T-helper 17 cell (primary cell): Measurements from ENCODE around the gene ARF1. TPM values are rescaled to one million over a fixed set of nuclear protein-coding genes. Genes with fewer than 3 reads are reported as not detected.

Source experiments
- ATAC-seq: fragments of 150-1000 bp; cut with Tn5 transposase; 2 replicates; pipeline ENCODE4 v1.10.0; 2021; ENCODE audit warnings: mild to moderate bottlenecking, moderate library complexity
- DNase-seq, 3 donors: peaks; one replicate each; pipeline versions ENCODE4 v3.0.0 to v3.0.0-alpha.2; 2020 to 2021
- H3K9me3 ChIP-seq: one replicate; pipeline ENCODE4 v1.7.0; 2013; ENCODE audit warnings: low read length, mild to moderate bottlenecking; ENCODE audit not compliant: control insufficient read depth, poor library complexity, severe bottlenecking
- H3K27ac Mint-ChIP-seq: one replicate; pipeline ENCODE4 v1.8.0; 2022; ENCODE audit warnings: mild to moderate bottlenecking, moderate library complexity, mixed read lengths
- H3K27me3 Mint-ChIP-seq: one replicate; pipeline ENCODE4 v1.8.0; 2022; ENCODE audit warnings: mixed read lengths
- H3K36me3 Mint-ChIP-seq: one replicate; pipeline ENCODE4 v1.8.0; 2022; ENCODE audit warnings: low read depth, mixed read lengths
- H3K4me1 Mint-ChIP-seq: one replicate; pipeline ENCODE4 v1.8.0; 2022; ENCODE audit warnings: mild to moderate bottlenecking, mixed read lengths
- H3K4me3 Mint-ChIP-seq: one replicate; pipeline ENCODE4 v1.8.0; 2022; ENCODE audit warnings: mild to moderate bottlenecking, moderate library complexity, mixed read lengths
- total RNA-seq, 4 donors: library from RNA in 2 of 4; stranded (reverse) in 2 of 4; gene quantifications; one replicate each; pipeline ENCODE4 v1.2.3 and lab custom pipeline; 2022 to 2026

The ARF1 gene
- total RNA-seq, 2 donors from 2014 or later: 325 to 382 TPM

DNA sequence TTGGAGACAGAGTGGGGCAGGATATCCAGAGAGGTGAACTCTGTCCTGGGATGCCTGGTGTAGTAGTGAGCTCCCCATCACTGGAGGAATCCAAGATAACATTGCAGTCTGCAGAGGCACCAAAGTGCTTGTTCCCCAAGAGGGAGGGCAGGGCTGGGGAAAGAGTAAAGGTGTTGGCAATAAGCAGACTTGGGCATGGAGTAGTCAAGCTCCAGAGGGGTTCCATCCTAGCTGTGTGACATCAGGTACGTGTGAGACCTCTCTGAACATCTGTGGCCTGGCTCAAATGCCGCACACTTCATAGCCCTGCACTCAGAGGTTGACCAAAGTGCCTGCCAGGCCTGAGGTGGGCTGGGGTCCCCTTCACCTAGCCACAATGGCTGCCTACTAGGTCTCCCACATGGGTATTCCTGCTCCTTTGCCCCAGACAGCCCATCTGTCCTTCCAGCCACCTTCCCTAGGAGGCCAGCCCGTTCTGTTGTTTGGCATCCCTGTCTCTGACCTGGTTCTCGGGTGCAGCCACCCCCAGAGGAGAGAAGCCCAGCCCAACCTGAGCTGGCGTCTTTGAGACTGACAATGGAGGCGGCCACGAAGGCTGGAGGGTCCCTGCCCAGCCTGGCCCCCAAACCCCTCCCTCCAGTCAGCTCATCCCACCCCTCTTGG, 2.8 kb upstream of the ARF1 start:
- no peak for DNase-seq
- H3K27ac Mint-ChIP-seq: peak overlapping the region; percentile 24

DNA sequence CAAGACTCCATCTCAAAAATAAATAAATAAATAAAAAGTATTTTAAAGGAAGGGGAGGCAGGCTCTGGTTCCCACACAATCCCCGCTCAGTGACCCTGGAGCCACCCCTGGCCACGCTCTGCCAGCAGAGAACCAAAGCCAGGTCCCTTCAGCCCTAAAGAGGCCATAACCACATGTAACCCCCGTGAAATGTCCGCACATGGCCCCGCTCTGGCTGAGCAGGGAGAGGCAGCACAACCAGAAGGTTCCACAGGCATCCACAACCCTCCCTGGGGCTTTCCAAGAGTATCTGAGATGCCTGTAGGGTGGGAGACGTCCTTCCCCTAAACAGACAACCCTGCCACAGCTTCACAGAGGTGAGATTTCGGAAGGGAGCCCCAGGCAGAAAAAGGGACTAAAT, 1.4 kb upstream of the ARF1 start:
- ATAC-seq (no peak), DNase-seq (no peak)
- H3K36me3 Mint-ChIP-seq: no peaks in the 10 kb centered on the region
- peak overlapping the region; percentile 67 for H3K27ac Mint-ChIP-seq
- no peaks in the 10 kb centered on the region for H3K9me3 ChIP-seq
- H3K4me1 Mint-ChIP-seq: peaks cover 41% of the 10 kb centered on the region
- peak overlapping the region; percentile 95 for H3K4me3 Mint-ChIP-seq
- H3K27me3 Mint-ChIP-seq: no peaks in the 10 kb centered on the region

More for the DNA sequence above, 2.8 kb upstream of the ARF1 start:
- Mint-ChIP-seq H3K27me3 (no peaks in the 10 kb centered on the region), H3K4me3 (no peak overlapping the region), H3K36me3 (no peaks in the 10 kb centered on the region), H3K4me1 (peaks cover 30% of the 10 kb centered on the region)
- no peaks in the 10 kb centered on the region for H3K9me3 ChIP-seq
- ATAC-seq: no peak

DNA sequence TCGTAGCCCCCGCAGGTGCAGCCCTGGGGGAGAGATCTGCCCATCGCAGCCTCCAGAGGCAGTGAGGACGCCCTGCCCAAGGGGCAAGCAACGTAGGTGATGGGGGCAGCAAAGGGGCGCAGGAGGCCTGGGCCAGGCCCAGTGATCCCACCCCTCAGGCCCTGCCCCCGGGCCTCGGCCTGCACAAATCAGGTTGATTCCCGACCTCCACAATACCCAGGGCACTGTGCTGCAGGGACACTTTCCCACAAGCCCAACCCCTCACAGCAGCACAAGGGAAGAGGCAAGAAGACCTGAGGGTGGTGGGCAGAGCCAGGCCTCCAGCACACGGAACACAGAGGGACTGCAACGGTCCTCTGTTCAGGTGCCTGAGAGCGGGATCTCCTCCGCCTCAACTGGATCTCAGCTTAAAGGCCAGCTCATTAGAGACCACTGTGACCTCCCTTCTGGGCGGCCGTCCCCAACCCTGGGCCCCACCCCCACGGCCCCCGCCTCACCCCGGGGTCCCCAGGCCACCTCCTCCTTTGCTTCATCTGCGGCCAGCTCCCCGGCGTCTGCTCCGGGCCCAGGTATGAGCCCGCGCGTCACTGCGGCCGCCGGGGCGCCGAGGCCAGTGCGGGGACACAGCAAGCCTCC, 812 bp upstream of the ARF1 start:
- no peaks in the 10 kb centered on the region for H3K36me3 Mint-ChIP-seq
- H3K27ac Mint-ChIP-seq: peak overlapping the region; percentile 94
- H3K4me1 Mint-ChIP-seq: peaks cover 45% of the 10 kb centered on the region
- H3K9me3 ChIP-seq: no peaks in the 10 kb centered on the region
- ATAC-seq (no peak), DNase-seq (no peak)
- no peaks in the 10 kb centered on the region for H3K27me3 Mint-ChIP-seq
- H3K4me3 Mint-ChIP-seq: peak overlapping the region; percentile 95

DNA sequence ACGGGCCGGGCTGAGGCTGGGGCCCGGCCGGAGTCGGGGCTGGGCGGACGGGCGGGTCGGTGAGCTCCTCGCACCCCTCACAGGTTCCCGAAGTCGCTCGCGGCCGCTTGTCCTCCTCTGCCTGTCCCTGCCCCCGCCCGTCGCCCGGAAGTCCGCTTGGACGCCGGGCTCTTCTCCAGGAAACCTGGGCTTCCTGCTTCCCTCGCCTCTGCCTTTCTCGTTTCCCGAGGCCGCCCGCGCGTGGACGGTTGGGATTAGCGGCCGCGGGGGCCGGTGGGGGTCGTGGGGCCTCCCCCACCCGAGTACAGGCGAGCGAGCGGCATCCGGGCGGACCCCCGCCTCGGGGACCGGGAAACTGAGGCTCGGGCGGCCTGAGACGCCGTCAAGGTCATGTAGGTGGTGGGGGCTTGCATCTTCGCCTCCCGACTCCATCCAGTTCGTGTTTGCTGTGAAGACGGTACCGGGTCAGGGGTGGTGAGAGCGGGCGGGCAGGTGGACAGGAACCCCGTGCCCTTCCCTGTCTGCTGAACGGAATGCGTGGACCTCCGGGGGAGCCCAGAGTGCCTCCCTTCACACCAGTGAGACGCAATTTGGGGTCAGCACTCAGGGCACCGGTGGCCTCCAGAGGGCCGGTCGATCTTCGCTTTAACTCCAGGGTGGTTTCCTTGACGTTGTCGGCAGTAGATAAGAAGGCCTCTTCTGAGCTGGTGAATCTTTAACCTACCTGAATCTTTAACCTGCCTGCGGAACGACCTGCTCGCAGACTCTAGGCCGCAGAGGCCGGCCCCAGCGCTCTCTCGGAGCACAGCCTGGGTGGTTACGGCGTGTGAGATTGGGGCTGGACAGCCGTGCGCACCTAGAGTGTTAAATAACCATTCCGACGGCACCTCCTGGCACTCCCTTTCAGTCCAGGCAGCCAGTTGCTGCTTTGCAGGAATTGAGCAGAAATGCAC, 686 bp downstream of the ARF1 start:
- H3K9me3 ChIP-seq: no peaks in the 10 kb centered on the region
- no peaks in the 10 kb centered on the region for H3K27me3 Mint-ChIP-seq
- DNase-seq: peak in 2 of 3 donors; percentile 29 to 40
- no peaks in the 10 kb centered on the region for H3K36me3 Mint-ChIP-seq
- ATAC-seq: peak; percentile 14
- peak overlapping the region; percentile 94 for H3K27ac Mint-ChIP-seq
- H3K4me3 Mint-ChIP-seq: peak overlapping the region; percentile 95
- peaks cover 49% of the 10 kb centered on the region for H3K4me1 Mint-ChIP-seq

DNA sequence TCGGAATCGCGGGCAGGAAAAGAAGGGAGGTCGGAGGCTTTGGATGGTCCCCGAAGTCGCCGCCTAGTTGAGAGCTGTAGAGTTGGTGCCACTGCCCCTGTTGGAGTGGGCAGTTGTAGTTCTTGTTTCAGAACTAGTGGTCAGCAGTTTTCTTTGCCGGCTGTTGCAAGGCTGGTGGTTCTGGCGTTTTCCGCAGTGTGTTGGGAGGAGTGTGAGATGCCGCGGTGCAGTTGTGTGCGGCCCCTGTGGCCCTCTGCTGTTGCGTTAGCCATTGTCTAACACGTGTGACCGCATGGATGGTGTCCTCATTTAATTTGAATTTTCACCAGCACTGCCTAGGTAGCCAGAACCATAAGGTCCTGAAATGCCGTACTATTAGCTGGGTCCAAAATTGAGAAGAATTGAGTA, 1.4 kb downstream of the ARF1 start:
- Mint-ChIP-seq H3K36me3 (no peaks in the 10 kb centered on the region), H3K4me1 (peaks cover 54% of the 10 kb centered on the region), H3K27ac (peak overlapping the region; percentile 94), H3K4me3 (peak overlapping the region; percentile 95), H3K27me3 (no peaks in the 10 kb centered on the region)
- DNase-seq: no peak
- ATAC-seq: no peak
- H3K9me3 ChIP-seq: no peaks in the 10 kb centered on the region

DNA sequence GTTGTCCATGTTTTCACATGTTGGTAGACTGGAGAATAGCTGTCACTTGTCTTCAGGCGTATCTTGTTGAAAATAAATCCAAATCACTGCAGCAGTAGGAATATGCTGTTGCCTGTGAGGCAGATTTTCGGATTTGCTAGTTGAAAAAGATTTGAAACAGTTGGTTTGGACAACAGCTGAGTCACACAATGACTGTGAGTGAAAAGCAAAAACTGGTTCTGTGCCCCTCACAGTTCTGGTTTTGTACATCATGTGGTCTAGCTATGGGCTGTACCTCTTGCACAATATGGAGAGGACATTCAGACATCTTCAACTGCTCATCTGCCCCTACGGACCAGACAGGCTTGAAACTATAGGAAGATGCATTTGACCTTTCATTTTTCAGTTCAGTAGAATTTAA, 1.8 kb downstream of the ARF1 start:
- ATAC-seq: no peak
- Mint-ChIP-seq H3K36me3 (no peaks in the 10 kb centered on the region), H3K4me3 (peak overlapping the region; percentile 95), H3K27me3 (no peaks in the 10 kb centered on the region), H3K27ac (peak overlapping the region; percentile 94), H3K4me1 (peaks cover 58% of the 10 kb centered on the region)
- DNase-seq: no peak
- H3K9me3 ChIP-seq: no peaks in the 10 kb centered on the region

DNA sequence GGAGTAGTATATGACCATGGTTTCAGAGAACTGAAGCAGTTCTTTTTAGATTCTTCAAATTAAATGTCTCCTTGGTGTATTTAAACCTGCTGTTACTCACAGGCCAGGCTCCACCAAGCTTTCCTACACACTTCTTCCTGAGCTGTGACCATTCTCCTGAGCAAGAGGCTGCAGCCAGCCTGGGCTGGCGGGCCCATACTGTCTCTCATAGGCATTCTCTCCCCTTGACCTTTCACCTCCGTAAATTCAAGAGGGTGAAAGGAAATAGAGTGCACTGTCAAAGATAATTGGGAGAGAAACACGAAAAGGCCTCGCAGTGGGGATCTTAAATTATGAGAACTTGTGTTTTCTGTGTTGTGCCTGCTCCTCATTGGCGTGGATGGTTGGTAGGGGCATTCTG, 2.3 kb downstream of the ARF1 start:
- H3K27ac Mint-ChIP-seq: peak overlapping the region; percentile 94
- peak overlapping the region; percentile 95 for H3K4me3 Mint-ChIP-seq
- H3K4me1 Mint-ChIP-seq: peaks cover 61% of the 10 kb centered on the region
- no peaks in the 10 kb centered on the region for H3K27me3 Mint-ChIP-seq
- H3K36me3 Mint-ChIP-seq: no peaks in the 10 kb centered on the region
- DNase-seq (no peak), ATAC-seq (no peak)
- no peaks in the 10 kb centered on the region for H3K9me3 ChIP-seq

DNA sequence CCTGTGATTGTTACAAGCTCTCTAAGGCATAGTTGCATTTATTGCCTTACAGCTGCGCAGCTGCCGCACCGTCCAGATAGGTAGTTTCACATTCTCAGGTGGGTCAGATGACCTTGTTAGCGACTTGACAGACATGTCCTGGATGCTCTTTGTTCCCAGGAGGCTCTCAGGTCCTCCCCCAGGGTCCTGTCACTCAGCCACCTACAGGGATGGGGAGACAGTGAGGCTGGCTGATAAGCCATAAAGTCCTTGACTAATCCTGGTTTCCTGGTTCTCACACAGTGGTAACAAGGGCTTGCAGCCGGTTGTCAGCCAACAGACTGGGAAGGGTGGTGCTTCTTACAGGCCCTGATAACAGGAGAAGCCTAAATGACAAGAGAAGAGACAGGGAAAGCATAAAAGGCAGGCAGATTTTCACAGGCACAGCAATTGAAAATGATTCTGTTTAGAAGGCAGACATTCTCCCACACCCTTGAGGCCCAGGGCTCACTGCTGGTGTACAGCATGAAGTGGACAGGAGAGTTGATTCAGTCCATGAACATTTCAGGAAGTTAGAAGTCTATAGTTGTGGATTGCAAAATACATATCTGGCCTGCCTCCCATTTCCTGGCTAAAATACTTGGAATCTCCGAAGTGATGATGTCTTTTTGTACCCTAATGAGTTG, 2.9 kb downstream of the ARF1 start:
- no peaks in the 10 kb centered on the region for H3K9me3 ChIP-seq
- Mint-ChIP-seq H3K27ac (peak overlapping the region; percentile 94), H3K36me3 (no peaks in the 10 kb centered on the region), H3K27me3 (no peaks in the 10 kb centered on the region), H3K4me1 (peaks cover 65% of the 10 kb centered on the region), H3K4me3 (peak overlapping the region; percentile 95)
- DNase-seq (no peak), ATAC-seq (no peak)

DNA sequence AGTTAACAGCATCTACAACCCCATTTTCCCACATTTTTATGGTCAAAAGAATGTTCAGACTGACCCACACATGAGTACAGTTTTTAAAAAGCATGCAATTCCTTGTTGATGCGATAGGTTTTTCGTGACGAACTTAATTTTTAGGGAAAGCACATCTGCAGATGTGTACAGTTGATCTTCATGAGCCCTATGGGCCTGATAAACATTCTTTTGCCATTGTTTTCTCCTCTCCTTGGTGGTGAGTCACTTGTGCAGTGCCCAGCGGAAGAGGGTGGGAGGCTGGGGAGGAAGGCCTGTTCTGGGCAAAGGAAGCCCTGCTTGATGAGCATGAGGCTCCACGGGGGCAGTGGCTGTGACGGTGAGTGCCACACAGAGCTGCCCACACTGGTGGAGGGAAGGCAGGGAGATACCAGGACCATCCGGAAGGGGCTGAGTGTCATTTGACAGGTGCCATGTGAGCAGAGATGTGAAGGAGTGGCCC, 5.3 kb downstream of the ARF1 start:
- ATAC-seq (no peak), DNase-seq (no peak)
- Mint-ChIP-seq H3K4me3 (peak overlapping the region; percentile 87), H3K4me1 (peaks cover 77% of the 10 kb centered on the region), H3K27ac (peak overlapping the region; percentile 94), H3K36me3 (no peaks in the 10 kb centered on the region), H3K27me3 (no peaks in the 10 kb centered on the region)
- no peaks in the 10 kb centered on the region for H3K9me3 ChIP-seq

DNA sequence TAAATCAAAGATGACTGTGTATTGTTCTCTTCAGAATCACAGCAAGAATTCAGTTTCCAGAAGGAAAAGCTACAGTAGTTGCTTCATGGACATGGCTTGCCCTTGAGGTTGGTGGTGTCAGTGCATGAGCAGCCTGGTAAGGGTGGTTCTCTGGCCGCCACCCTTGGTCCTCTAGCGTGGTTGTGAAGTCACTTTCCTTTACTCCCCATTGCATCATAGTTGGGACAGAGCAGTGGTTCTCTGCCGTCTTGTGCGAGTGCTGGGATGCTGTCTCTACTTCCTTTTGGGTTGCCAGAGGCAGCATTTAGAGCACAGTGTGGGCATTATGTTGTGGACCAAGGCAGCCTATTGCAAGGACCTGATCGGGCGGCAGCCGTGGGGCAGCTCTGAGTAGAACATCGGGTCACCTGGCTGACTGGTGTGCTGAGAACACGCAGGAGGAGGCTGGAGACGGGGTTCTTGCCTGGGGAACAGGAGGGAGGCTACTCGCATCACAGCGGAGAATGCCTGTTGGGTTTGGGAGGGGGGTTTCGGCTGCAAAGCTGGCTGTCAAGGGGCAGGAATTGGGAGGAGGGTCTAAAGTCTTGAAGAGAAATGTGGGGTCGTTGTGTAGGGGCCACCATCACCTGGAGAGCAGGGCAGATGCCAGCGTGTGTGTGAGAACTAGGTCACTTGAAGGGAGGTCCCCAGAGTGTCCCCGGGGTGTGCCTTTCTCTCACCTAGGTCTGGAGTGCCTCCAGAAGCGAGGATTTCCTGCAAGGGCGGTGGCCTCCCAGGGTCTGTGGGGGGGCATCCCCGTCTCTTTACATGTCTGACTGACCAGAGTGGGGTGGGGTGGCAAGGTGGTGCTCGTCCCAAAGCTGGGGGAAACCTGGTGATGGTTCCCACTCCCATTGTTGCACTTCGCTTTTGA, 6.3 kb downstream of the ARF1 start:
- DNase-seq (peak in 1 of 3 donors; percentile 8), ATAC-seq (peak; percentile 53)
- H3K27me3 Mint-ChIP-seq: no peaks in the 10 kb centered on the region
- no peaks in the 10 kb centered on the region for H3K9me3 ChIP-seq
- H3K27ac Mint-ChIP-seq: peak overlapping the region; percentile 94
- H3K4me1 Mint-ChIP-seq: peaks cover 70% of the 10 kb centered on the region
- H3K4me3 Mint-ChIP-seq: peak overlapping the region; percentile 87
- H3K36me3 Mint-ChIP-seq: no peaks in the 10 kb centered on the region

DNA sequence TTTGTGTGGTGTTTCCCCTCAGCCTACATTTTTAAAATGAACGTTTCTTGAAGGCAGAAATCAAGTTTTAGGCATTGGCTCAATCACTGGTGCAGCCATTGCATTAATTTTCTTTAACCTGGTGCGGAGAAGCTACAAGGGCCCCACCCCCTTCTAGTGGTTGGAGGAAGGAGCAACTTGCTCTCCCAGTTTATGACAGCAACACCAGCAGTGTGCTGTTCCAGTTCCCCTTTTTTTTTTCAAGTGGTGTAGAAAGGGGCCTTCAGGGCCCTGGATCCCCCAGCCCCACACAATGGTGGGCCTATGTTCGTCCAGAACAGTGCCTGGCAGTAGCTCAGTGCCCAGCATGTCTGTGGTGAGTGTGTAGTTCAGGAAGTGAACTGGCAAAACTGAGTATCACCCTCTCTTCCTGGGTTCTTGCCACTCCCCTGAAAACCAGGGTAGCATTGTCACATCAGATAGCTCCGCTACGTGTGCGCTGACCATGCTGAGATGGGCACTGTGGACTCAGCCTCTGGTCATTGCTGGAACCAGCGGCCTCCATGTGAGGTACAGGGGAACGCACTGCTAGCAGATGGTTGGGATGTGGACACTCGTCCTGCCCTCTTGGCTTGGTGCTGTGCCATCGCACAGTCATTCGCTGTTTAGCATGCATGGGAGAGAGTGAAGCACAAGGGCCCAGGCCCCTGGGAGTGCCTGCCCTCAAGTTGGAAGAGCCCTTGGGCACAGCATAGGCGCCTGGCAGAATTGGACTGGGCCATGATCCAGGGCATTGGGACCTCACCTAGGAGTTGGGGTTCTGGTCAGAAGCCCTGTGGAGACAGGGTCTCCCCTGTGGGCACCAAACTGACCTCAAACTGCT, 7.2 kb downstream of the ARF1 start:
- peaks cover 2% of the 10 kb centered on the region for H3K9me3 ChIP-seq
- DNase-seq: no peak
- H3K27ac Mint-ChIP-seq: peak overlapping the region; percentile 94
- H3K36me3 Mint-ChIP-seq: no peaks in the 10 kb centered on the region
- peak; percentile 11 for ATAC-seq
- H3K27me3 Mint-ChIP-seq: no peaks in the 10 kb centered on the region
- H3K4me3 Mint-ChIP-seq: peak overlapping the region; percentile 87
- peaks cover 61% of the 10 kb centered on the region for H3K4me1 Mint-ChIP-seq
